ENCODE data around the gene FIS1.
"Not testable (repeated sequence)": the region's sequence is repeated elsewhere in the genome, so short reads cannot be mapped to it uniquely, and the experiment has no call there.

The FIS1 gene

DNA sequence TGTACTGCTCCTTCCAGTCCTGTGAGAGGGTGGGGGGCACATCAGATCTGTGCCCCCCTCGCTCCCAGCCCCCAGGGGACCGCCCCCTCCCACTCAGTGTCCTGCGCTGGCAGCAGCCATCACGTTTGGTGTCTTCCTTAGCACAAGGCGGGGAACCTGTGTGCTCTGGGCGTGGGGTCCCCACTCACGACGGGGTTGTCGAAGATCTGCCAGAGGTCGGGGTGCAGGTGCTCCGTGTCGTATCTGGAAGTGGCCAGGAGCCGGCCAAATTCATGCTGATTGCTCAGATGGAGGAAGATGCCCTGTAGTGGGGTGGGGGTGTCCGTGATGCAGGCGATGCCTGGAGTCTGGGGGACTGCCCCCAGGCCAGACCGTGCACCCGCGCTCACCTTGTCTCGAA lies 34.7 kb downstream of the FIS1 start:
- no peak overlapping the region for H3K4me3 ChIP-seq (replicated peaks; ENCODE audit: low read depth, low read length)
- TF ChIP-seq, protein P1, sequence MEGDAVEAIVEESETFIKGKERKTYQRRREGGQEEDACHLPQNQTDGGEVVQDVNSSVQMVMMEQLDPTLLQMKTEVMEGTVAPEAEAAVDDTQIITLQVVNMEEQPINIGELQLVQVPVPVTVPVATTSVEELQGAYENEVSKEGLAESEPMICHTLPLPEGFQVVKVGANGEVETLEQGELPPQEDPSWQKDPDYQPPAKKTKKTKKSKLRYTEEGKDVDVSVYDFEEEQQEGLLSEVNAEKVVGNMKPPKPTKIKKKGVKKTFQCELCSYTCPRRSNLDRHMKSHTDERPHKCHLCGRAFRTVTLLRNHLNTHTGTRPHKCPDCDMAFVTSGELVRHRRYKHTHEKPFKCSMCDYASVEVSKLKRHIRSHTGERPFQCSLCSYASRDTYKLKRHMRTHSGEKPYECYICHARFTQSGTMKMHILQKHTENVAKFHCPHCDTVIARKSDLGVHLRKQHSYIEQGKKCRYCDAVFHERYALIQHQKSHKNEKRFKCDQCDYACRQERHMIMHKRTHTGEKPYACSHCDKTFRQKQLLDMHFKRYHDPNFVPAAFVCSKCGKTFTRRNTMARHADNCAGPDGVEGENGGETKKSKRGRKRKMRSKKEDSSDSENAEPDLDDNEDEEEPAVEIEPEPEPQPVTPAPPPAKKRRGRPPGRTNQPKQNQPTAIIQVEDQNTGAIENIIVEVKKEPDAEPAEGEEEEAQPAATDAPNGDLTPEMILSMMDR (IDR thresholded peaks at IDR 0.05; ENCODE audit: low read depth, low read length, missing control alignments) = no peak
- no peak for DNase-seq (ENCODE audit: extremely low read depth, low read depth)

DNA sequence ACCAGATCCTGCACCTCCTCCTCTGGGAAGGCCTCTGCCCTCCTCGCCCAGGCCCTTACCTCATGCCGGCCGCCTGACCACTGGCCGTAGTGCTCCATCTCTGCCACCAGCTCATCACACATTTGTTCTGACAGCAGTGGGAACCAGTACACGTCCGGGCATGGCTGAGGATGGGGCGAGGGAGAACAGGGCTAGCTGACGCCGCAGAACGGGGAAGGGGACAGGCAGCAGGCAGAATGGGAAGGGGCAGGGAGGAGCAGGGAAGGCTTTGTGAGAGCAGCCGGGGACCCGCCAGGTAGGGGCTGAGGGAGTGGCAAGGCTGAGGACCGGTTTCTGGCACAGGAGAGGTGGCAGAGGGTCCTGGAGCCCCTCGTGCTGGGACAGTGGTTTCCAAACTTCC lies 36.1 kb downstream of the FIS1 start:
- no peak overlapping the region for H3K4me3 ChIP-seq (replicated peaks; ENCODE audit: low read depth, low read length)
- TF ChIP-seq, protein P1 (IDR thresholded peaks at IDR 0.05; ENCODE audit: low read depth, low read length, missing control alignments) = no peak
- DNase-seq (ENCODE audit: extremely low read depth, low read depth) = no peak

DNA sequence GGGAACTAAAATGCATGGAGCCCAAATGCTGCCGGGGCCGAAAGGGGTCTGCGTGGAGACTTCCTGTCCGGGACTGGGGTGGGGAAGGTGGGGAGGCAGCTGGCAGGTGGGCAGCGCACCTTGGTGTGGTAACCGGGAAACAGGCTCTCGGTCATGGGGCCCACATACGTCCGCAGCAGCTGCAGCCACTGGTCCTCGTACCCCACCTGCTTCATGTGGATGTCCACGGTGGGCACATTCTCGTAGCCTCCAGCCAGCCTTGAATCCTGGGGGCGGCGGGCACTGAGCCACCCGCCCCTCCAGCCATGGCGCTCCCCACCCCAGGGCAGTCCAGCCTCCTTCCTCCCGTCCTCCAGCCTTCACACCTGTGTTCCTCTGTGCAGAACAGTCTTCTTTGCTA lies 37.4 kb downstream of the FIS1 start:
- H3K4me3 ChIP-seq (replicated peaks; ENCODE audit: low read depth, low read length) = no peak overlapping the region
- TF ChIP-seq, protein P1 (IDR thresholded peaks at IDR 0.05; ENCODE audit: low read depth, low read length, missing control alignments) = no peak
- DNase-seq (ENCODE audit: extremely low read depth, low read depth) = no peak

DNA sequence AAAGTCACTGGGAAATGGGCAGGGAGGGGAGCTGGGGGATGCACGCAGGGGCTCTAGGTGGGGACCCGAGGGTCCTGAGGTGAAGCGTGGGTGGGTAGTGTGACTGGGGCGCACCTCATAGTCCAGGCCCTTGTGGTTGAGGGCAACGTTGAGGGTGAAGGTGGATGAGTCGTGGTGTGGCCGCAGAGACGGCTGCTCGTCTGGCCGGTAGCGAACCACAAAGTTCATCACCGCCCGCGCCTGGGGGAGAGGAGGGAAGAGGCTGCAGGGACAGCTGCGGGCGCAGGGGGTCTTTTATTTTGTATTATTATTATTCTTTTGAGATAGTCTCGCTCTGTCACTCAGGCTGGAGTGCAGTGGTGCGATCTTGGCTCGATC lies 38.2 kb downstream of the FIS1 start:
- DNase-seq (ENCODE audit: extremely low read depth, low read depth) = no peak
- TF ChIP-seq, protein P1 (IDR thresholded peaks at IDR 0.05; ENCODE audit: low read depth, low read length, missing control alignments) = no peak
- no peak overlapping the region for H3K4me3 ChIP-seq (replicated peaks; ENCODE audit: low read depth, low read length)

DNA sequence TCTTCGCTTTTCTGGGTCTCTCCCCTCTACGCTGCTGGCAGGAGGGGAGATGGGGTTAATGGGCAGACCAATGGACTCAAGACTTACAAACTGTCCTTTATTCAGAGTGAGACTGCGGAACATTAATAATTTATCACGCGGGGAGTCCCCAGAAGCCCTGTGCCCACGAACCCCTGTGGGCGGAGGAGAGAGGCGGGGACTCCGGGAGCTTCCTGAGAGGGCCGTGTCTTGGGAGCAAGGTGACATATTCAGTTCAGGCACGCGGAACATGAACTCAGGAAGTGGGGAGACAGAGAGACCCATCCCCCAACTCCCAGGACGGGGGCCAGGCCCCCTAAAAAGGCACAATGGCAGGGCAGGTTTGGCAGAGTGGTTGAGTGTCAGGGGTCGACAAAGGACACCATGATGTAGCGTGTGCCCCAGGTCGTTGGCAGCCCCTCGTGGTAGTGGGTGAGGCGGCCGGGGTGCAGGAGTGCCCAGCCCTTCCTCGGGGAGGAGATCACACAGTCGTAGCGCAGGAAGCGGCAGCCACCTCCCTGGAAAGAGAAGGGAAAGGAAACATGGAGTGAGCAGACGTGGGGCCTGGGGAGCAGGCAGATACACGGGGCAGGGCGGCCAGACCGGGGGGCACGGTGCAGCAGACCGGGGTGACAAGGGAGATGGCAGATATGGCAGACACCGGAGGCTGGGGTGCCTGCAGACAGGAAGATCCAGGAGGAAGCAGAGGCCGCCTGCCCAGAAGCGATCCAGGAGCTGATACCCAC lies 38.8 kb downstream of the FIS1 start:
- TF ChIP-seq, protein P1 (IDR thresholded peaks at IDR 0.05; ENCODE audit: low read depth, low read length, missing control alignments) = no peak
- no peak overlapping the region for H3K4me3 ChIP-seq (replicated peaks; ENCODE audit: low read depth, low read length)
- DNase-seq (ENCODE audit: extremely low read depth, low read depth) = no peak

DNA sequence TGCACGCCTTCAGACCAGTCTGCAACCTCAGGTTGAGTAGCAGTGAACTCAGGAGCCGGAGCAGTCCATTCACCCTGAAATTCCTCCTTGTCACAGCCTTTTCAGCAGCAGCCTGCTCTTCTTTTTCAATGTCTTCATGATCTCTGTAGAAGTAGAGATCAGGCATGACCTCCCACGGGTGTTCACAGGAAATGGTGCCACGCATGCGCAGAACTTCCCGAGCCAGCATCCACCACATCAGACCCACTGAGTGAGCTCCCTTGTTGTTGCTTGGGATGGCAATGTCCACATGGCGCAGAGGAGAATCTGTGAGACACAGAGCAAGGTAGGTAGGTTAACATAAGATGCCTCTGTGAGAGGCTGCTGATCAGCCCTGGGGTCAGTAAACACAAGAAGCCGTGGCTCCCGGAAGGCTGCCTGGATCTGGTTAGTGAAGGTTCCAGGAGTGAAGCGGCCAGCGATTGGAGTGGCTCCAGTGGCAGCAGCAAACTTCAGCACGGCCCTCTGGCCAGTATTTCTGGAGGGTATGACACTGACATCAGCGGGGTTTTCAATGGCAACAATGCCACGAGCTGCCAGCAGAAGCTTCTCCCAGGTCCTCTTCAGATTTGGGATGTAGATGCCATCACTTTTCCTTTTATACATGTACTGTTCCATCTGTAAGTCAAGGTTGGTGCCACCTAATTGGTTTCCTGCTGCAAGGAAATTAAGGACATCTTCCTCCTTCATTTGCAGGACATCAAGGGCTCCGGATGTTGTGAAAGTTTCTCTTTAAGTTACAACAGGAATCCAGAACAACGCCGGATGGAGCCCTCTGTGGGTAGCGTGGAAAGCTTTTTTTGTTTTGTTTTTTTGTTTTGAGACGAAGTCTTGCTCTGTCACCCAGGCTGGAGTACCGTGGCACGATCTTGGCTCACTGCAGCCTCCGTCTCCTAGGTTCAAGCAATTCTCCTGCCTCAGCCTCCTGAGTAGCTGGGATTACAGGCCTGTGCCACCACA lies 40.8 kb downstream of the FIS1 start:
- not testable (repeated sequence) for H3K4me3 ChIP-seq (replicated peaks; ENCODE audit: low read depth, low read length); DNase-seq (ENCODE audit: extremely low read depth, low read depth)

DNA sequence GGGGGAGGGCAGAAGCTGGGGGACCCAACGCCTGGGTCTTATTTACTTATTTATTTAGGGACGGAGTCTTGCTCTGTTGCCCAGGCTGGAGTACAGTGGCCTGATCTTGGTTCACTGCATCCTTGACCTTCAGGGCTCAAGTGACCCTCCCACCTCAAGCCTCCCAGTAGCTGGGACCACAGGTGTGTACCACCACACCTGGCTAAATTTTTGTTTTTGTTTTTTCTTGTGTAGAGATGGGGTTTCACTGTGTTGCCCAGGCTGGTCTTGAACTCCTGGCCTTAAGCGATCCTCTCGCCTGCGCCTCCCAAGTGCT lies 42.3 kb downstream of the FIS1 start:
- H3K4me3 ChIP-seq (replicated peaks; ENCODE audit: low read depth, low read length) = no peak overlapping the region
- TF ChIP-seq, protein P1 (IDR thresholded peaks at IDR 0.05; ENCODE audit: low read depth, low read length, missing control alignments) = no peak
- DNase-seq (ENCODE audit: extremely low read depth, low read depth) = no peak

All from HFF-Myc (cell line).